T47D (cell line): ENCODE data around the gene HOPX.
"Not testable (repeated sequence)": the region's sequence is repeated elsewhere in the genome, so short reads cannot be mapped to it uniquely, and the experiment has no call there.

Experiments
- DNase-seq, 2 experiments: peaks; one replicate each; pipeline versions ENCODE4 v3.0.0 to v3.0.0-alpha.2; 2011 to 2012; ENCODE audit warnings: low read depth in 1 of 2, low spot score in 1 of 2
- JUND ChIP-seq: IDR thresholded peaks from 2 replicates; pipeline ENCODE4 v1.6.1; 2012; ENCODE audit warnings: low read depth
- in situ Hi-C: cut with HindIII; loops from 2 replicates; pipeline ENCODE4 v1.10.0; 2016; ENCODE audit warnings: low sequenced_read_pairs, low pct_unique_long_range_greater_than_20kb

HOPX gene

DNA sequence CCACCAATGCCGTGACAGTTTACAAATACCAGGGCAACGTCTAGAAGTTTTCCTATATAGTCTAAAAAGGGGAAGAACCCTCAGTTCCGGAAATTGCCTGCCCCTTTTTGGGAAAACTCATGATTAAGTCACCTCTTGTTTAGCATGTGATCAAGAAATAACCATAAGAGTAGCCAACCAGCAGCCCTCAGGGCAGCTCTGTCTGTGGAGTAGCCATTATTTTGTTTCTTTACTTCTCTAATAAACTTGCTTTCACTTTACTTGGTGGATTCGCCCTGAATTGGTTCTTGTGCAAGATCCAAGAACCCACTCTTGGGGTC lies 20.0 kb upstream of the HOPX start:
- DNase-seq: no peak
- no peak for TF ChIP-seq JUND
- in situ Hi-C loops: no loop called here

DNA sequence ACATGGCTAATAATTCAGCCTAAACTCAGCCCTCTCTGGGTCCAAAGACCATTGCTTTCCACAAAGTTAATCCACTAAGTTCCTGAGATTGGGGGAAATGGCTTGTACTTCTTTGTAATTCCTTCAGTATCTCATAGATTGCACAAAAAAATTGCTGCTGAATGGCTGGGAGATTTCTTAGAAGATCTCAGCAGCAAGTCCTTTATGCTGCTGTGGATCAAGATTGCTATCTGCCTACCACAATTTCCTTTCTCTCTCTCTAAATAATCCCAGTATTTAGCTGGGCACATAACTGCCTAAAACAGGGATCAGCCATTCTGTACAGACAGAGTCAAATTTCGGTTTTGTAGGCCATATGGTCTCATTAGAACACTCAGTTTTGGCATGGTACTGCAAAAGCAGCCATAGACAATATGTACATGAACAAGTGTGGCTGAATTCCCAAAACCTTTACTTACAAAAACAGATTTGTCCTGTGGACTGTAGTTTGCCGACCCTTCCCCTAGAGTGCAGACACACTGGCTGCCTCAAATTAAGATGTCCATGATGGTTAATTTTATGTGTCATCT lies 18.5 kb upstream of the HOPX start:
- DNase-seq: no peak
- no peak for TF ChIP-seq JUND
- in situ Hi-C loops: no loop called here

DNA sequence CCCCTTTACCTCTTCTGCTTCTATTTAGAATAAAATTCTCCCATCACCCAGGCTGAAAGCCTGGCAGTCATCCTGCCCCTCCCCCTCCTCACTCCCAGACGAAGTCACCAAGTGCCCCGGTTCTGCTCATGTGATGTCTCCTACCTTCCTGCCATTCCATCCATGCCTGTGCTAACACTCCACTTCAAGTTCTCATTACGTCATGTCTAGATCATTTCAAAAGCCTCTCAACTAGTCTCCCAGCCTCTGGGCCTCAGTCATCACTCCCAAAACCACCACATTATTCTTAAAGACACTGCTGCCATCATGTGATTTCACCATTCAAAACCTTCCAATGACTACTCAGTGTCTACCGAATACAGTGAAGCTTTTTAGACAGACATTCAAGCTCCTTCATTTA lies 17.2 kb upstream of the HOPX start:
- no peak for TF ChIP-seq JUND
- no peak for DNase-seq
- in situ Hi-C loops: no loop called here

DNA sequence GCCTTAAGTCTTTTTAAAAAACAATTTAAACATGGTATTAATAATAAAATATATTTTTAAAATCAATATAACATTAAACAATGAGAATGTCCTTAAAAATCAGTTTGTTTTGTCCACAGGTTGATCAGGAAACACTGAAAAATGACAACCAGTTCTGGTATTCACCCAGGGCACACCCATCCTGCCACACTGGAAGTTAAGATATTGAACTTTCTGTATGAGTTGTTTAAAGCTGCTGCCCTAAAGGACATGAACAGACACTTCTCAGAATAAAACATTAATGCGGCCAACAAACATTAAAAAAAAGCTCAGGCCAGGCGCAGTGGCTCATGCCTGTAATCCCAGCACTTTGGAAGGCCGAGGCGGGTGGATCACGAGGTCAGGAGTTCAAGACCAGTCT lies 15.0 kb upstream of the HOPX start:
- no peak for DNase-seq
- in situ Hi-C loops: no loop called here
- no peak for TF ChIP-seq JUND

DNA sequence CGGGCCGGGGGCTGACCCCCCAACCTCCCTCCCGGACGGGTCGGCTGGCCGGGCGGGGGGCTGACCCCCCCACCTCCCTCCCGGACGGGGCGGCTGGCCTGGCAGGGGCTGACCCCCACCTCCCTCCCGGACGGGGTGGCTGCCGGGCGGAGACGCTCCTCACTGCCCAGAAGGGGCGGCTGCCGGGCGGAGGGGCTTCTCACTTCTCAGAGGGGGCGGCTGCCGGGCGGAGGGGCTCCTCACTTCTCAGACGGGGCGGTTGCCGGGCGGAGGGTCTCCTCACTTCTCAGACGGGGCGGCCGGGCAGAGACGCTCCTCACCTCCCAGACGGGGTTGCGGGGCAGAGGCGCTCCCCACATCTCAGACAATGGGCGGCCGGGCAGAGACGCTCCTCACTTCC lies 12.4 kb upstream of the HOPX start:
- DNase-seq, in situ Hi-C loops: not testable (repeated sequence)

DNA sequence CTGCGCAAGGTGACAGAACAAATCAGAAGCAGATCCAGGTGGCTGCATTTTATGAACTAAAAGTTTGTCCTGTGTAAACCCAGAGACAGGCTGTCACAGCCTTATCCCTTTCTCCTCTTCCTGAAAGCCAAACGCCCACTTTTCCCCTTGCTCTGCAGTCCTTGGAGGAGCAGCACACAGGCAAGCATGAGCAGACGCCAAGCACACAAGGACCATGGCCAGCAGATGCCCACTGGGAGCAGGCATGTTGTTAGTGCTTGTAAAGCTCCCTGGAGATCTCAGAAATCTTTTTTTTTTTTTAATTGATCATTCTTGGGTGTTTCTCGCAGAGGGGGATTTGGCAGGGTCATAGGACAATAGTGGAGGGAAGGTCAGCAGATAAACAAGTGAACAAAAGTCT lies 11.5 kb upstream of the HOPX start:
- TF ChIP-seq JUND: no peak

DNA sequence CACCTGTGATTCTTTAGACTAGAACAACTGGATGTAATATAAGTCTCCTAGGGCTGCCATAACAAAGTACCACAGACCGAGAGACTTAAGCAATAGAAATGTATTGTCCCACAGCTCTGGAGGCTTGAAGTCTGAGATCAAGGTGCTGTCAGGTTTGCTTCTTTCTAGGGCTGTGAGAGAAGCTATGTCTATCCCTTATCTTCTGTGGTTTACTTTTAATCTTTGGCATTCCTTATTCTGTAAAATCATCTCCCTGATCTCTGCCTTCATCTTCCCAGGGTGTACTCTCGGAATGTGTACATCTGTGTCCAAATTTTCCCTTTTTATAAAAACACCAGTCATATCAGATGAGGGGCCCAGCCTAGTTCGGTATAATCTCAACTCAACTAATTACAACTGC lies 10.3 kb upstream of the HOPX start:
- in situ Hi-C loops: no loop called here
- no peak for DNase-seq
- TF ChIP-seq JUND: no peak

More for the DNA sequence above, 11.5 kb upstream of the HOPX start:
- DNase-seq: no peak
- in situ Hi-C loops: no loop called here

DNA sequence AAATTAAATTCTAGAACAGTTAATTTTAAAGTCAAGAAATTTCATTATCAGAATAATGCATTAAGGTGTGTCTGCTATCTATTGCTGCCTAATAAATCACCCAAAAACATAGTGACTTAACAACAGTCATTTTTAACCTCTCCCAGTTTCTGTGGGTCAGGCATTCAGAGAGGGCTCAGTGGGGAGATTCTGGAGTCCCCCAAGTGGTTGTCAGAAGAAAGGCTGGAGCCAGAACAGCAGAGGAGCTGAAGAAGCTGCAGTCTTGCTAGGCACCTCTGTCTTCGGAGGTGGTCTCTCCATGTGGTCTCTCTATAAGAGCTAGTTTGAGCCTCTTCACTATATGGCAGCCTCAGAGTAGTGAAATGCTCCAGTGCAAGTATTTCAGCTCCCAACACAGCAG lies 9.3 kb upstream of the HOPX start:
- TF ChIP-seq JUND: no peak
- DNase-seq: no peak
- in situ Hi-C loops: no loop called here

DNA sequence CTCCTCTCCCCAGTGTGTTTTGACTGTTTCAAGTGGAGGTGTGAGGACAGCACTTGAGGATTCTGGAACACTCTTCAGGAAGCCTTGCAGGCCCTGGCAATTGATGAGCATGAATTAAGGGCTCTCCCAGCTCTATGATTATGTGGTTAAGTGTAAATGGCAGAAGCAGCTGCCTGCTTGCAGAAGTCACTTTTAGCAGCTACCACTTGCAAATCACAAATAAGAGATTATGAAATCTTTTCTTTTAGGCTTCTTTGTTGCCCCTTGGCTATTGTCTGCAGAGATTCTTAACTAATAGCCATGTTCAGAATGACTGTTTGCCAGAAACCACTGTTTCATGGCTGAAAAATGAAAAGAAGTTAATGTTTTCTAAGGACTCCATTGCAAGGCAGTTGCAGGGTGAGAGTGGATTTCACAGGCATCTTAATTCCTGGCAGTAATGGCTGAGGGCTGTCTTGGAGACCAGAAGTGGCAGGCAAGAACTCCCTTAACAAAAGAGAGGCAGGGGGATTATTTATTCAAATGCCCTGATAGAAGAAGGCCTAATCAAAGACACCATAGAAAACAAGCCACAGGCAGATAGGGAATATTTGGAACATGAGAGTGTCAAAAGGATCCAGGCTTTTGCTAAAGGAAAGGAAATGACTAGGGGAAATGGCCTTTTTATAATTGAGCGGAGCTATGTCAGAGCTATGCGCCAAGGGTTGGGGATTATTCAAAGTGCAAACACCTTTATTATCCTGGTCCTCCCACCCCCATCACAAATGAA lies 8.3 kb upstream of the HOPX start:
- no peak for TF ChIP-seq JUND
- in situ Hi-C loops: no loop called here
- DNase-seq: no peak

DNA sequence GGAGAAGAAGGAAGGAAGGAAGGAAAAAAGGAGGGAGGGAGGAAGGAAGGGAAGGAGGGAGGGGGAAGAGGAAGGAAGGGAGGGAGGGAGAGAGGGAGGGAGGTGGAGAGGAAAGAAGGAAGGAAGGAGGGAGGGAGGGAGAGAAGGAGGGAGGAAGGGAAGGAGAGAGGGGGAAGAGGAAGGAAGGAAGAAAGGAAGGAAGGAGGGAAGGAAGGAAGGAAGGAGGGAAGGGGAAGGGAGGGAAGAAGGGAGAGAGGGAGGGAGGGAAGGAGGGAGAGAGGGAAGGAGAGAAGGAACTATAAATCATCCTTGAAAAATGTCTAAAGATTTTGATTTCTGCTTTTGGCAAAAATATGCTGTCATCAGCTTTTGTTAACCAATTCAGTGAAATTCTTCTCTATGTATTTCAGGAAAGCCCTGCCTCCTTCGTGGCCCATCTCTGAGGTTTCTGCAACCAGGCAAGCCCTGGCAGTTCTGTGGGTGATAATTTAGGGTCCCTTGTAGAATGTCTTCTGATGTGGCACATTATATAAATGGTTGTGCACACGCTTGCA lies 7.1 kb upstream of the HOPX start:
- no peak for TF ChIP-seq JUND
- no peak for DNase-seq
- in situ Hi-C loops: no loop called here

DNA sequence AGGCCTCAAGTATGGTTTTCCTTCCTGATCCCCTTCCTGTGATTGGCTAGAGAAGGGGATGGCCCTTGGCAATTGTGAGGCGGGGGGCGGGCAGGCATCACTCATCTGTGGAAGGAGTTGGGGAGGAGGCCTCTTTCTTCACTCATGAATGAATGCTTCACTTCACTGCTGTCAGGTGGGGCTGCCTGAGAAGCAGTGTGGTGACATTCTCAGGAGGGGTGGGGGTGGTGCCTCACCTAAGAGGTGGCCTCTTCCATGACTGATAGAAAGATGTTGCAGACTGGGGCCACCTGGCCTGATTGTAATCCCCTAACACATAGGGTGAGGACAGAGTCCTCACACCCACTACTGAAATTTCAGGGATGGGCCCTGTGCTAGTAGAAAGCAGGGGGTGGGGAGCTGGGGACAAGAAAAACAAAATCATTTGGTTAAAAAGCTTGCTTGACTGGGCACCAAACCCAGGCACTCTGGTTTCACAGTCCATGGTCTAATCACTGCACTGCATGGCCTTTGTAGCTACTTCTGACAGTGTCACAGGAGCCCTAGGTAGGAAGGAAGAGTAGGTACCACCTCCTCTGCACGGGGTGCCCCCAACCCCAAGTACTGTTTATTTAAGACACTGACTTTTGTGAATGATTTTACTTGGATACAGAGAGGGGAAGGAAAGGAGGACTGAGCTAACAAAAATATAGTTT lies 5.6 kb upstream of the HOPX start:
- TF ChIP-seq JUND: no peak
- DNase-seq: no peak
- in situ Hi-C loops: no loop called here

DNA sequence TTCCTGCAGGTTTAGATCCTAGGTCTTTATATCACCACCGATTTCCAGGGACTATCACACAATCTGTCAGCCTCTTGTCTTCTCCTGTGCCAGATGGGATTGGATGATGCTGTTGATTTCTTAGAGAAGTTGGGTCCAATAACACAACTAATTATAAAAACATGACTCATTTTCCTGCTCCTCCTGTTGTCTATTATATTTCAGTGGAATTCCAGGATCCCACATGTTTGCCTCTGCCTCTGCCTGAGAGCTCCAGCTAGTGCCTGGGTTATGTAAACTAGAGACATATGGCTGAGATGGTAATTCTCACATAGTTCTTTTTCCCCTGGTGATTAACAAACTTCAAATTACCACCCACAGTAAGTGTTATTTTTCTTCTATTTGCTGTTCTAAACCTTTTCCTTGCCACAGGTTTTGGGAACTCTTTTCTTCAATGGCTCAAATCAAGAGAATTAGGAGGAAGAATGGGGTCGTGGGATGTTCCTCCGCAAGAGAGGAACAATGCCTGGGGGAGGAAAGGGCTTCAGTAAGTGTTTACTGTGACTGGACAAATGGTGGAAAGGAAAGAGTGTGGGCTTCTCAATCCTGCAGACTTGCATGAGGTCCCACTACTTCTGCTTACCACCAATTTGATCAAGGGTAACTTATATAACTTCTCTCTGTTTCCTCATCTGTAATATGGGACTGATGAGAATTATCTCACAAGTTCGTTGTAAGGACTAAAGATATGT lies 3.4 kb upstream of the HOPX start:
- in situ Hi-C loops: no loop called here
- no peak for TF ChIP-seq JUND
- DNase-seq: no peak

DNA sequence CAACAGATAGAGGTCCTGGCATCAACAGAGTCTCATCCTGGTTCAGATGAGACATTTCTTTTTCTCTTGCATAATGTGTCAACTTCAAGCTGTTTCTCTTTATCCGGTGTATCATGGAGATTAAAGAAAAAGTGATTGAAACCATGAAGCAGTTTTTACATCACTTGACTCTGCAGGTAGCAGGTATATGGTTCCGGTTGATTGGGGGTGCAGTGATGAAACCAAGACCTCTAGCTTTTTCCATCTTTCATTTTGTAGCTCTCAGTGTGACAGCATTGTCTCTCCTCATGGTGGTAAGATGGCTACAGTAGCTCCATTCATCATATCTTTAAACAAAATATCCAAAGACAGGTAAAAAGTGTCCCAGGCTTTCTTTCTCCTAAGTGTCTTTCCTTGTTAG lies 2.4 kb upstream of the HOPX start:
- in situ Hi-C loops: no loop called here
- DNase-seq: no peak
- no peak for TF ChIP-seq JUND
